Osteoblast (primary cell): Measurements from ENCODE around the gene ATG5. TPM values are rescaled to one million over a fixed set of nuclear protein-coding genes. Genes with fewer than 3 reads are reported as not detected.

Source experiments
- DNase-seq: peaks from one replicate; pipeline ENCODE4 v3.0.0; 2011; ENCODE audit warnings: low spot score, mixed read lengths; ENCODE audit not compliant: insufficient read length; ENCODE audit errors: missing footprints
- H2AFZ ChIP-seq: 2 replicates; pipeline ENCODE4 v1.6.0; 2011; ENCODE audit warnings: mild to moderate bottlenecking, low read length
- H3K27ac ChIP-seq: 2 replicates; pipeline ENCODE4 v1.5.1; 2011; ENCODE audit warnings: mild to moderate bottlenecking, low read depth, low read length, moderate library complexity
- H3K27me3 ChIP-seq: 2 replicates; pipeline ENCODE4 v1.6.0; 2012; ENCODE audit warnings: mild to moderate bottlenecking, control low read depth, inconsistent platforms, low read length, moderate library complexity; ENCODE audit not compliant: insufficient read depth
- H3K36me3 ChIP-seq: 2 replicates; pipeline ENCODE4 v1.5.1; 2011; ENCODE audit warnings: mild to moderate bottlenecking, low read length, control low read depth, moderate library complexity; ENCODE audit not compliant: insufficient read depth
- H3K4me1 ChIP-seq: 2 replicates; pipeline ENCODE4 v1.5.1; 2011; ENCODE audit warnings: mild to moderate bottlenecking, low read length, control low read depth, moderate library complexity; ENCODE audit not compliant: insufficient read depth
- H3K4me2 ChIP-seq: 2 replicates; pipeline ENCODE4 v1.6.0; 2011; ENCODE audit warnings: mild to moderate bottlenecking, low read length; ENCODE audit not compliant: insufficient read depth
- H3K4me3 ChIP-seq: fragments of 200-600 bp; sonication (generic); 3 replicates; pipeline ENCODE4 v1.5.1; 2012; ENCODE audit warnings: mild to moderate bottlenecking, low read length, inconsistent platforms; ENCODE audit not compliant: insufficient read depth
- H3K79me2 ChIP-seq: 2 replicates; pipeline ENCODE4 v1.6.0; 2012; ENCODE audit warnings: mild to moderate bottlenecking, low read length, control low read depth, inconsistent platforms; ENCODE audit not compliant: insufficient read depth
- H3K9me3 ChIP-seq: 2 replicates; pipeline ENCODE4 v1.5.1; 2011; ENCODE audit warnings: low read depth, low read length, control low read depth
- H4K20me1 ChIP-seq: 2 replicates; pipeline ENCODE4 v1.6.0; 2012; ENCODE audit warnings: mild to moderate bottlenecking, low read length, control low read depth; ENCODE audit not compliant: insufficient read depth
- CTCF ChIP-seq: IDR thresholded peaks from 2 replicates; pipeline ENCODE4 v1.5.1; 2011; ENCODE audit warnings: mild to moderate bottlenecking, low read depth, low read length, moderate library complexity; ENCODE audit errors: extremely low read depth
- total RNA-seq: library from RNA; depleted of rRNA; stranded (reverse); fragments of >200 nt; gene quantifications from 2 replicates; pipeline ENCODE4 v1.2.3, GENCODE V29; 2012

The ATG5 gene
- total RNA-seq, 1 donor, result 59.0 TPM

- H2AFZ ChIP-seq, result no peak overlapping the region
- H3K79me2 ChIP-seq, result peaks cover 19% of the 10 kb centered on the region
- no peak overlapping the region for H3K4me2 ChIP-seq
- H3K4me3 ChIP-seq, result no peak overlapping the region
- no peak for TF ChIP-seq CTCF
- H4K20me1 ChIP-seq, result no peaks in the 10 kb centered on the region
- H3K4me1 ChIP-seq, result peaks cover 50% of the 10 kb centered on the region
- H3K27me3 ChIP-seq, result no peaks in the 10 kb centered on the region
- DNase-seq, result no peak
- H3K9me3 ChIP-seq, result no peaks in the 10 kb centered on the region
- no peaks in the 10 kb centered on the region for H3K36me3 ChIP-seq
- no peak overlapping the region for H3K27ac ChIP-seq
Measured at GRCh38 chr6:106250953-106251352, 74.6 kb downstream of the ATG5 start.

GRCh38 chr6:106249658-106250057 is 75.9 kb downstream of the ATG5 start:
- DNase-seq, result peak; percentile 11
- Histone ChIP-seq H3K4me1 (peaks cover 41% of the 10 kb centered on the region), H3K4me2 (no peak overlapping the region), H4K20me1 (no peaks in the 10 kb centered on the region), H3K79me2 (peaks cover 16% of the 10 kb centered on the region), H3K4me3 (no peak overlapping the region), H3K9me3 (no peaks in the 10 kb centered on the region), H3K27me3 (no peaks in the 10 kb centered on the region), H3K27ac (no peak overlapping the region), H3K36me3 (no peaks in the 10 kb centered on the region), H2AFZ (no peak overlapping the region)
- TF ChIP-seq CTCF, result no peak

- Histone ChIP-seq H4K20me1 (no peaks in the 10 kb centered on the region), H3K36me3 (no peaks in the 10 kb centered on the region), H3K27ac (peak overlapping the region; percentile 52), H3K4me3 (no peak overlapping the region), H3K79me2 (peaks cover 17% of the 10 kb centered on the region), H3K4me2 (peak overlapping the region; percentile 36), H2AFZ (no peak overlapping the region), H3K4me1 (peaks cover 22% of the 10 kb centered on the region), H3K9me3 (no peaks in the 10 kb centered on the region), H3K27me3 (no peaks in the 10 kb centered on the region)
- no peak for DNase-seq
- TF ChIP-seq CTCF, result no peak
Measured at GRCh38 chr6:106247733-106248132, 77.8 kb downstream of the ATG5 start.

GRCh38 chr6:106247293-106247692 is 78.3 kb downstream of the ATG5 start:
- TF ChIP-seq CTCF, result no peak
- no peak for DNase-seq
- H3K4me2 ChIP-seq, result peak overlapping the region; percentile 36
- H3K36me3 ChIP-seq, result no peaks in the 10 kb centered on the region
- no peaks in the 10 kb centered on the region for H3K9me3 ChIP-seq
- no peak overlapping the region for H3K4me3 ChIP-seq
- H3K27ac ChIP-seq, result peak overlapping the region; percentile 52
- no peaks in the 10 kb centered on the region for H3K27me3 ChIP-seq
- no peak overlapping the region for H2AFZ ChIP-seq
- H3K79me2 ChIP-seq, result peaks cover 17% of the 10 kb centered on the region
- H3K4me1 ChIP-seq, result peaks cover 18% of the 10 kb centered on the region
- H4K20me1 ChIP-seq, result no peaks in the 10 kb centered on the region
